ENCODE results near the gene CAMTA1. TPM values are rescaled to one million over a fixed set of nuclear protein-coding genes. Genes with fewer than 3 reads are reported as not detected.

Gene CAMTA1
- total RNA-seq, 1 donor from 2014 or later, result 99.0 TPM

- no peak for TF ChIP-seq CTCF (IDR thresholded peaks at IDR 0.05; ENCODE audit: unreplicated experiment)
- H3K36me3 Mint-ChIP-seq (ENCODE audit: insufficient read depth), result no peaks in the 10 kb centered on the region
- H3K27ac Mint-ChIP-seq, result no peak overlapping the region
These were observed 678.3 kb downstream of the CAMTA1 start for GRCh38 chr1:7463526-7463925.

GRCh38 chr1:7464736-7465135 lies 679.5 kb downstream of the CAMTA1 start:
- no peaks in the 10 kb centered on the region for H3K9me3 Mint-ChIP-seq (ENCODE audit: low read depth)
- no peaks in the 10 kb centered on the region for H3K36me3 Mint-ChIP-seq (ENCODE audit: insufficient read depth)
- H3K27me3 Mint-ChIP-seq, result peaks cover 6% of the 10 kb centered on the region
- H3K27ac Mint-ChIP-seq, result no peak overlapping the region
- TF ChIP-seq CTCF (IDR thresholded peaks at IDR 0.05; ENCODE audit: unreplicated experiment), result no peak
- no peak overlapping the region for H3K4me3 Mint-ChIP-seq (ENCODE audit: low read depth)
- DNase-seq (ENCODE audit: low spot score, unreplicated experiment), result no peak
- no peaks in the 10 kb centered on the region for H3K4me1 Mint-ChIP-seq (ENCODE audit: low read depth)

More at GRCh38 chr1:7463526-7463925, 678.3 kb downstream of the CAMTA1 start:
- no peak overlapping the region for H3K4me3 Mint-ChIP-seq (ENCODE audit: low read depth)
- H3K27me3 Mint-ChIP-seq, result peaks cover 9% of the 10 kb centered on the region
- no peak for DNase-seq (ENCODE audit: low spot score, unreplicated experiment)
- H3K4me1 Mint-ChIP-seq (ENCODE audit: low read depth), result no peaks in the 10 kb centered on the region
- H3K9me3 Mint-ChIP-seq (ENCODE audit: low read depth), result no peaks in the 10 kb centered on the region

GRCh38 chr1:7467476-7468175 lies 682.4 kb downstream of the CAMTA1 start:
- TF ChIP-seq CTCF (IDR thresholded peaks at IDR 0.05; ENCODE audit: unreplicated experiment), result no peak
- no peaks in the 10 kb centered on the region for H3K36me3 Mint-ChIP-seq (ENCODE audit: insufficient read depth)
- peaks cover 3% of the 10 kb centered on the region for H3K27me3 Mint-ChIP-seq
- no peak overlapping the region for H3K4me3 Mint-ChIP-seq (ENCODE audit: low read depth)
- H3K4me1 Mint-ChIP-seq (ENCODE audit: low read depth), result no peaks in the 10 kb centered on the region
- H3K9me3 Mint-ChIP-seq (ENCODE audit: low read depth), result no peaks in the 10 kb centered on the region
- DNase-seq (ENCODE audit: low spot score, unreplicated experiment), result no peak
- no peak overlapping the region for H3K27ac Mint-ChIP-seq

GRCh38 chr1:7468248-7468647 lies 683.0 kb downstream of the CAMTA1 start:
- Mint-ChIP-seq H3K27me3 (peaks cover 3% of the 10 kb centered on the region), H3K4me1 (ENCODE audit: low read depth) (no peaks in the 10 kb centered on the region), H3K27ac (no peak overlapping the region), H3K36me3 (ENCODE audit: insufficient read depth) (no peaks in the 10 kb centered on the region), H3K9me3 (ENCODE audit: low read depth) (no peaks in the 10 kb centered on the region), H3K4me3 (ENCODE audit: low read depth) (no peak overlapping the region)
- TF ChIP-seq CTCF (IDR thresholded peaks at IDR 0.05; ENCODE audit: unreplicated experiment), result no peak
- DNase-seq (ENCODE audit: low spot score, unreplicated experiment), result no peak

GRCh38 chr1:7469255-7469938 lies 684.1 kb downstream of the CAMTA1 start:
- Mint-ChIP-seq H3K27ac (no peak overlapping the region), H3K4me1 (ENCODE audit: low read depth) (no peaks in the 10 kb centered on the region), H3K36me3 (ENCODE audit: insufficient read depth) (no peaks in the 10 kb centered on the region), H3K9me3 (ENCODE audit: low read depth) (no peaks in the 10 kb centered on the region), H3K4me3 (ENCODE audit: low read depth) (no peak overlapping the region), H3K27me3 (no peaks in the 10 kb centered on the region)
- no peak for DNase-seq (ENCODE audit: low spot score, unreplicated experiment)
- TF ChIP-seq CTCF (IDR thresholded peaks at IDR 0.05; ENCODE audit: unreplicated experiment), result no peak

Measured in progenitor cell of endocrine pancreas (in vitro differentiated cells).